Activated CD4-positive, alpha-beta T cell treated with anti-CD3 and anti-CD28 coated beads, Interleukin-2, amount 10 ng/mL, durations not matched to agents 24 days and 14 days (primary cell): ENCODE data around the gene RAP1B. TPM values are rescaled to one million over a fixed set of nuclear protein-coding genes. Genes with fewer than 3 reads are reported as not detected.
"Not testable (repeated sequence)": the region's sequence is repeated elsewhere in the genome, so short reads cannot be mapped to it uniquely, and the experiment has no call there.

ENCODE experiments used
- DNase-seq: peaks from one replicate; pipeline ENCODE4 v3.0.0; 2022
- H3K27ac Mint-ChIP-seq: one replicate; pipeline ENCODE4 v1.8.0; 2022; ENCODE audit warnings: mild to moderate bottlenecking, mixed read lengths
- H3K27me3 Mint-ChIP-seq: one replicate; pipeline ENCODE4 v1.8.0; 2022; ENCODE audit warnings: mixed read lengths
- H3K36me3 Mint-ChIP-seq: one replicate; pipeline ENCODE4 v1.8.0; 2022; ENCODE audit warnings: low read depth, mild to moderate bottlenecking, mixed read lengths
- H3K4me1 Mint-ChIP-seq: one replicate; pipeline ENCODE4 v1.8.0; 2021; ENCODE audit warnings: mixed read lengths
- H3K4me3 Mint-ChIP-seq: one replicate; pipeline ENCODE4 v1.8.0; 2022; ENCODE audit warnings: mild to moderate bottlenecking, moderate library complexity, mixed read lengths
- H3K9me3 Mint-ChIP-seq: one replicate; pipeline ENCODE4 v1.8.0; 2021; ENCODE audit warnings: mixed read lengths
- intact Hi-C: fragments of 100-400 bp; cut with micrococcal nuclease; formaldehyde crosslinking; loops from one replicate; pipeline ENCODE4 v1.15.1; 2023
- total RNA-seq: library from RNA; stranded (reverse); gene quantifications from 2 replicates; pipeline ENCODE4 v1.2.3, GENCODE V29; 2022

The RAP1B gene
- total RNA-seq, 1 donor from 2014 or later: 209 TPM

DNA sequence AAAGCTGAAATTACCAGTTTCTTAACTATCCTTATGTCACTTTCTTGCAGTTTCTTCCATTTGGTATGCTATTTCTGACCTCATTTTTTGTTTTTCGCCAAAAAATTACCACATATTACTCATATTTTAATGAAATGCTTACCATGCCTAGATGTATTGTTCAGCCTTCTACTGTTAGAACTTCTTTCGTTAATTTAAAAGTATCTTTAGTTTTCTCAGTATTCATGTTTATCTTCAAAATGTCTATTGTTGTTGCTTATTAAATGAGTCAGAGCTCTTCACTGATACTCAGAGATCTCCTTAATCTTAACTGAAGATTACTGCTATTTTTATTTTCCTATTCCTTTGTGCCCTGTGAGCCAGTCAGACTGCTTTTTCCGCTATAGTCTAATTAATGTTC lies 20.5 kb downstream of the RAP1B start:
- Mint-ChIP-seq H3K27ac (no peak overlapping the region), H3K4me1 (peaks cover 51% of the 10 kb centered on the region), H3K4me3 (no peak overlapping the region), H3K36me3 (peaks cover 51% of the 10 kb centered on the region), H3K9me3 (peaks cover 14% of the 10 kb centered on the region), H3K27me3 (no peaks in the 10 kb centered on the region)
- no peak for DNase-seq
- intact Hi-C loops: loop anchor here (2.0 kb wide), 1 partner anchor 14 kb away; no protein-coding TSS in a partner anchor

DNA sequence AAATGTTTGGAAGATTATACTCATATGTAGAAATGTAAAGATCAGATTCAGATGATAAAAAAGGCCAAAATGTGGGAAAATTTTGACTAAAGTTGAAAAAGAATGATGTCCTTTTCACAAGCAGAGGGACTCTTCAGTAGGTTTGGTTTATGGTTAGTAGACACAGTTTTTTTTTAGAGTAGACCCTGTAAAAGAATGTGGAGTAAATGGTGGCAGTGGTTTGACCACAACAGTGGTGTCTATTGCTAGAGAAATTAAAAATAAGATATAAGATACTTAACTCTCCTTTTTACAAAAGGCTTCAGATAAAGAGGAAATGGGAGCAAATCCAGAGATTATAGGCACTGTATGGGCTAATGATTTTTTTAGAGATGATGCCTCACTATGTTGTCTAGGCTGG lies 21.8 kb downstream of the RAP1B start:
- DNase-seq: no peak
- H3K27ac Mint-ChIP-seq: no peak overlapping the region
- intact Hi-C loops: no loop called here
- H3K4me3 Mint-ChIP-seq: no peak overlapping the region
- H3K4me1 Mint-ChIP-seq: peaks cover 49% of the 10 kb centered on the region
- H3K36me3 Mint-ChIP-seq: peaks cover 38% of the 10 kb centered on the region
- peaks cover 3% of the 10 kb centered on the region for H3K9me3 Mint-ChIP-seq
- no peaks in the 10 kb centered on the region for H3K27me3 Mint-ChIP-seq

GRCh38 chr12:68633614-68634558 lies 23.2 kb downstream of the RAP1B start:
- no peak overlapping the region for H3K4me3 Mint-ChIP-seq
- DNase-seq: no peak
- no peaks in the 10 kb centered on the region for H3K9me3 Mint-ChIP-seq
- H3K4me1 Mint-ChIP-seq: peaks cover 50% of the 10 kb centered on the region
- H3K27ac Mint-ChIP-seq: peak overlapping the region; percentile 38
- intact Hi-C loops: no loop called here
- H3K27me3 Mint-ChIP-seq: no peaks in the 10 kb centered on the region
- H3K36me3 Mint-ChIP-seq: peaks cover 31% of the 10 kb centered on the region

DNA sequence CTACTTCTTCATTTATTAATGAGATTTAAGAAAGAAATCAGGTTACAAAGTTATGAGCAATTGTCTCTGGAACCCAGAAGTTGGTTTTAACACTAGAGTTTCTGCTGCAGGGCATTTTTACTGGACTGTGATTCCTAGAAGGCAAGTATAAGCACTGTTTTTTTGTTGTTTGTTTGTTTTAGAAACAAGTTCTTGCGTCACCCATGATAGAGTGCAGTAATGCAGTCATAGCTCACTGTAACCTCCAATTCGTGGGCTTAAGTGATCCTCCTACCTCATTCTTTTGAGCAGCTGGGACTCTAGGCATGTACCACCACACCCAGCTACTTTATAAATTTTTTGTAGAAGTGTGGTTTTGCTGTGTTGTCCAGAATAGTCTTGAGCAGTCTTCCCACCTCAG lies 25.6 kb downstream of the RAP1B start:
- peaks cover 55% of the 10 kb centered on the region for H3K4me1 Mint-ChIP-seq
- intact Hi-C loops: no loop called here
- peaks cover 24% of the 10 kb centered on the region for H3K36me3 Mint-ChIP-seq
- no peak overlapping the region for H3K4me3 Mint-ChIP-seq
- no peak for DNase-seq
- no peaks in the 10 kb centered on the region for H3K27me3 Mint-ChIP-seq
- H3K9me3 Mint-ChIP-seq: no peaks in the 10 kb centered on the region
- no peak overlapping the region for H3K27ac Mint-ChIP-seq

DNA sequence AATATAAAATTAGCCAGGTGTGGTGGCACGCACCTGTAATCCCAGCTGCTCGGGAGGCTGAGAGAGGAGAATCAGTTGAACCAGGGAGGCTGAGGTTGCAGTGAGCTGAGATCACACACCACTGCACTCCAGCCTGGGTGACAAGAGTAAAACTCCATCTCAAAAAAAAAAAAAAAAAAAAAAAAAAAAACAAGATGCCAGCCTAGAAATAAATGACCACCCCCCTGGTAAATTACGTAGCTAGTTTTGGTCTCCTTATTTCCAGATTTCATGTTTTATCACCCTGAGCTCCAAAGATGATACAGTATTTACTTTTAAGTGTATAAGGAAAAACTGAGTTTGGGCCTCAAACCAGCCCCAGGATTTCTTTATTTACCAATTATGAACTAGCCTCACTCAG lies 26.7 kb downstream of the RAP1B start:
- H3K4me1 Mint-ChIP-seq: peaks cover 61% of the 10 kb centered on the region
- H3K4me3 Mint-ChIP-seq, DNase-seq, H3K9me3 Mint-ChIP-seq, H3K27ac Mint-ChIP-seq, H3K27me3 Mint-ChIP-seq, intact Hi-C loops: not testable (repeated sequence)
- peaks cover 24% of the 10 kb centered on the region for H3K36me3 Mint-ChIP-seq

DNA sequence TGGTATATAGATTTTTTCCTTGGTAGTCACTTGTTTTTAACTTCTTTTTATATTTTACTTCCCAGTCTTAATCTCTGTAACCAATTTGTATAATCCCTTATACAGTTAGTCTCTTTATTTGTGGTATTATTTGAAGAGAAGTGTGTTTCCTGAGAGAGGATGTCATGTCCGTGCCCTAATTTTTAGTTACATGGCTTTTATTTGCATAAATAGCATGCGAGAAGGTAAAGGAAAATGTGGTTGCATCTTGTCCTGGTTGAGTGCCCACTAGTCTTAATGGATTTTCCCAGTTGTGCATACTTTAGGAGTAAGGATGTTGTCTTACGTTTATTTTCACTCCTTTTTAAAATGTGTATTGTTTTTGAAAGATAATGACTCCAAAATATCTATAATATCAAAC lies 27.5 kb downstream of the RAP1B start:
- H3K4me1 Mint-ChIP-seq: peaks cover 61% of the 10 kb centered on the region
- H3K4me3 Mint-ChIP-seq: no peak overlapping the region
- peak overlapping the region; percentile 62 for H3K27ac Mint-ChIP-seq

GRCh38 chr12:68638721-68639395 lies 28.2 kb downstream of the RAP1B start:
- Mint-ChIP-seq H3K27ac (peak overlapping the region; percentile 25), H3K27me3 (no peaks in the 10 kb centered on the region), H3K4me1 (peaks cover 54% of the 10 kb centered on the region), H3K9me3 (no peaks in the 10 kb centered on the region), H3K36me3 (peaks cover 21% of the 10 kb centered on the region), H3K4me3 (no peak overlapping the region)
- intact Hi-C loops: no loop called here
- no peak for DNase-seq

More for the DNA sequence above, 27.5 kb downstream of the RAP1B start:
- no peaks in the 10 kb centered on the region for H3K27me3 Mint-ChIP-seq
- no peaks in the 10 kb centered on the region for H3K9me3 Mint-ChIP-seq
- intact Hi-C loops: no loop called here
- DNase-seq: no peak
- H3K36me3 Mint-ChIP-seq: peaks cover 24% of the 10 kb centered on the region

DNA sequence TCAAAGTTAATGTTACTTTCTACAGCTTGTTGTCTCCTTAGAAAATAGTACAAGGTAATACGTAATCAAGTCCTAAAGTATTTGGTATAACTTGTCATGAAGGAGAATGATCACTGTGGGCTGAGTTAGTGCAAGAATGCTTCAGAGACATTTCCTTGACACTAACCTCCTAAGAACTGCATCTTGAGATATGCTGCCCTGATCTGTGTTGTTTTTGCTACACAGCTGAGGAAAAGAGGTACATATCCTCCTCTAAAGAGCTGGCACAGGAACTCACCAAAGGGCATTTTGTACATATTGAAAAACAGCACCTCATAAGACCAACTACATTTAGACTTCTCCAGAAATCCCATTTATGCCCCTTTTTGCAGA lies 28.7 kb downstream of the RAP1B start:
- H3K4me3 Mint-ChIP-seq: no peak overlapping the region
- no peak for DNase-seq
- H3K36me3 Mint-ChIP-seq: peaks cover 22% of the 10 kb centered on the region
- H3K4me1 Mint-ChIP-seq: peaks cover 51% of the 10 kb centered on the region
- intact Hi-C loops: no loop called here
- no peaks in the 10 kb centered on the region for H3K27me3 Mint-ChIP-seq
- peak overlapping the region; percentile 16 for H3K27ac Mint-ChIP-seq
- no peaks in the 10 kb centered on the region for H3K9me3 Mint-ChIP-seq

GRCh38 chr12:68641138-68641537 lies 30.4 kb downstream of the RAP1B start:
- H3K4me1 Mint-ChIP-seq: peaks cover 48% of the 10 kb centered on the region
- H3K27me3 Mint-ChIP-seq: no peaks in the 10 kb centered on the region
- H3K36me3 Mint-ChIP-seq: peaks cover 21% of the 10 kb centered on the region
- peak overlapping the region; percentile 64 for H3K4me3 Mint-ChIP-seq
- peak overlapping the region; percentile 60 for H3K27ac Mint-ChIP-seq
- intact Hi-C loops: loop anchor here (1.0 to 10.0 kb wide), 4 partner anchors 29 to 276 kb away; no protein-coding TSS in a partner anchor
- DNase-seq: peak; percentile 86
- H3K9me3 Mint-ChIP-seq: no peaks in the 10 kb centered on the region

DNA sequence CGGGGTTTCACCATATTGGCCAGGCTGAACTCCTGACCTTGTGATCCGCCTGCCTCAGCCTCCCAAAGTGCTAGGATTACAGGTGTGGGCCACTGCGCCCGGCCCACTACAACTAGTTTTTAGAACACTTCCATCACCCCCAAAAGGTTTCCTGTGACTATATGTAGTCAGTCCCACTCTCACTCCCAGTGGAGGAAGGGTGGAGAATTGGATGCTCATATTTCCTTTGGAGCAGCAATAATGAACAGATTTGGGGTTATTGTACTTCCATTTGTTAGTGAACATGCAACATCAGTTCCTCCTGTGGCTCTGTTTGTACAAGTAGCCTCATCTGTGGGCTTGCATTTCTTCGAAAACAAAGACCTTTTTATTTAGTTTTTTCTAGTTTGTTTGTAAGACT lies 35.8 kb downstream of the RAP1B start:
- Mint-ChIP-seq H3K4me1 (peaks cover 36% of the 10 kb centered on the region), H3K27me3 (no peaks in the 10 kb centered on the region), H3K36me3 (peaks cover 35% of the 10 kb centered on the region), H3K27ac (peak overlapping the region; percentile 41), H3K4me3 (no peak overlapping the region), H3K9me3 (no peaks in the 10 kb centered on the region)
- DNase-seq: no peak
- intact Hi-C loops: loop anchor here (10.0 kb wide), 1 partner anchor 152 kb away; no protein-coding TSS in a partner anchor

- Mint-ChIP-seq H3K27me3 (no peaks in the 10 kb centered on the region), H3K27ac (peak overlapping the region; percentile 11), H3K4me1 (peaks cover 27% of the 10 kb centered on the region), H3K9me3 (no peaks in the 10 kb centered on the region), H3K36me3 (peaks cover 37% of the 10 kb centered on the region), H3K4me3 (no peak overlapping the region)
- DNase-seq: no peak
- intact Hi-C loops: loop anchor here (10.0 kb wide), 1 partner anchor 153 kb away; no protein-coding TSS in a partner anchor
Observed at GRCh38 chr12:68647507-68647906, 36.8 kb downstream of the RAP1B start.

DNA sequence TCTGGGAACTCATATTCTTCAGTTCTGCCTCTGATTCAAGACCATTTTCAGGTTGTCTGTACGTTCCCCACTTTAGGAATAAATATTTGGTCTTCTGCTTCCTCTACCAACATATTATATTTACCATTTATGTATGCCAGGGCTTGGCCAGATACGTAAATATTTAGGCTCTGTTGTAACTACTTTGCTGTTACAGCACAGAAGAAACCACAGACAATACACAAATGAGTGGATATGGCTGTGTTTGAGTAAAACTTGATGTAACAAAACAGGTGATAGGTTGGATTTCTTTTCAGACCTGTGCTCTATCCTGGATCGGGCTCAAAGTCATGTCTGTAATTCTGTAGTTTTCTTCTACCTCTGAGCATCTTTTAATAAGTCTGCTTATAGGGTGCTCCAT lies 37.5 kb downstream of the RAP1B start:
- intact Hi-C loops: loop anchor here (10.0 kb wide), 1 partner anchor 153 kb away; no protein-coding TSS in a partner anchor
- Mint-ChIP-seq H3K4me3 (no peak overlapping the region), H3K36me3 (peaks cover 39% of the 10 kb centered on the region), H3K4me1 (peaks cover 23% of the 10 kb centered on the region), H3K9me3 (no peaks in the 10 kb centered on the region), H3K27me3 (no peaks in the 10 kb centered on the region), H3K27ac (peak overlapping the region; percentile 36)
- no peak for DNase-seq

GRCh38 chr12:68665016-68665569 lies 54.4 kb downstream of the RAP1B start:
- H3K27me3 Mint-ChIP-seq: no peaks in the 10 kb centered on the region
- H3K4me1 Mint-ChIP-seq: peaks cover 11% of the 10 kb centered on the region
- intact Hi-C loops: no loop called here
- H3K9me3 Mint-ChIP-seq: no peaks in the 10 kb centered on the region
- H3K27ac Mint-ChIP-seq: no peak overlapping the region
- DNase-seq: no peak
- peaks cover 23% of the 10 kb centered on the region for H3K36me3 Mint-ChIP-seq
- no peak overlapping the region for H3K4me3 Mint-ChIP-seq

DNA sequence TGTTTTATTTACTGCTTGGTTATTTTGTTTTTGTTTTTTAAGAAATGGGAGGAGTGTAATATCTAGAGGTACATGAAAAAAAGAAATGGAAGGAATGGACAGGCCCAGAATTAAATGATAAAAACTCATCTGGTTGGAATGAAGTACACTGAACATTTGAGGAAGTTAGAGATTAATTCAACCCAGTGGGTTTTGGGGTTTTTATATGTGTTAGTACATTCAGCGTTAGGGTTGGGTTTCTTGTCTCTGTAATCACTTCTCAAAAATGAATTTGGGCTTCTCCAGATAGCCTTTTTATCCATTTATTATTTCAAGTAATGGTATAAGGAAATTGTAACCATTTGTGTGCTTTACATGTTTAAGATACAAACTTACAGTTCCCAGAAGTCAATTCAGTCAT lies 56.6 kb downstream of the RAP1B start:
- Mint-ChIP-seq H3K36me3 (peaks cover 20% of the 10 kb centered on the region), H3K9me3 (no peaks in the 10 kb centered on the region), H3K27ac (peak overlapping the region; percentile 27), H3K4me1 (peaks cover 18% of the 10 kb centered on the region), H3K4me3 (no peak overlapping the region), H3K27me3 (no peaks in the 10 kb centered on the region)
- DNase-seq: no peak
- intact Hi-C loops: no loop called here
